ENCODE results near the gene COQ10B.
A peak's percentile ranks its signal among the peaks of the same experiment; 100 is the strongest.
"Not testable (repeated sequence)": the region's sequence is repeated elsewhere in the genome, so short reads cannot be mapped to it uniquely, and the experiment has no call there.

The COQ10B gene

GRCh38 chr2:197453123-197453913, at the start of gene COQ10B:
COQ10B (plus strand) TSS chr2:197453552; CDS start chr2:197453561, 9 bp downstream.
- peak; percentile 97 to 99 for DNase-seq (ENCODE audit: low read depth in 2 of 2)

DNA sequence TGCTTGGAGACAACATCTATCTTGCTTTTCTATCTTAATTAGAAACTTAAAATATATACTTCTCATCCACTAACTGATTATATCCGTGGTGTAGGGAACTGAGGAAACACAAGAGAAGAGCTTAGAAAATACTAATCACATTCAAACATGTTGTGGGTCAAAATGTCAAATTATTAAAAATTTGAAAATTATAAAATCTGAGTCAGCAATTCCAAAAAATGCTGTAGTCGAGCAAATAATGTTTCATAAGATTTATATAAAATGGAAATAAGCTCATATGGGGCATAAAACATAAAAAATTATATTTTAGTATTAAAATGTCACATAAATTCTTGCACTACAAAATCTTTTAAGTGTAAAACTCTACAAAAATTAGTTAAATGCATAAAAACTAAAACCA, 47.8 kb upstream of the COQ10B start:
- DNase-seq (ENCODE audit: low read depth in 2 of 2), result no peak

DNA sequence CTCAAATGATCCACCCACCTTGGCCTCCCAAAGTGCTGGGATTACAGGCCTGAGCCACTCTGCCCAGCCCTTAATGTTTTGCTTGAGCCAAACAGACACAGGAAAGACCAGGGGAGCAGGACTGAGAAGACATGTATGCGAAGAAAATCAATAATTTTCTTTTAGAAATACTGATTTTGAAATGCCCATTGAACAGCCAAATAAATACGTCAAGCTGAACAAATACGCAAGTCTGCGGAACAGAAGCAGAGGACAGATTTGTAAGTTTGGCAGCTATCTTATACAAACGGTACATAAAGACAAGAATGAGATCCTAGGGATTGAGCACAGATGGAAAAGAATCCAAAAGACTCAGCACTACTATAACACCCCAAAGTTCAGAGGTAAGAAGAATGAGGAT, 39.3 kb upstream of the COQ10B start:
- no peak for DNase-seq (ENCODE audit: low read depth in 2 of 2)

GRCh38 chr2:197414515-197414914, 38.8 kb upstream of the COQ10B start:
- no peak for DNase-seq (ENCODE audit: low read depth in 2 of 2)

GRCh38 chr2:197416268-197416667, 37.1 kb upstream of the COQ10B start:
- DNase-seq (ENCODE audit: low read depth in 2 of 2), result no peak

DNA sequence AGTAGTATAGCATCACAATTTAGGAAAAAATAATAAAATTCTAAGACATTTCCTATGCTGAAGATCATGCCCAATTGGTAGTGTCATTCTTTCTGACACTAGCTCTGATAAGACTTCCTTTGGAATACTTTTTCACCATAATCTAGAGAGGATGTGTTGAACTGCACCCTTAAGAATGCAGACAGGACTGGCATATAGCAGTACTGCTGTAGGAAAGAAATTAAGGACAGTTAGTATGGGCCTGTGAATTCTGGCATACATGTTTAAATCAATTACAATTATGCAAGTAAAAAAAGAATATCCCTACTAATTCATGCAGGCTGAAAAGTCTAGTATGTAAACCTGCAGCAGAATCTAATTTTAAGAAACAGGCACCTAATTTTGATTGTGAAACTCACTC, 33.9 kb upstream of the COQ10B start:
- no peak for DNase-seq (ENCODE audit: low read depth in 2 of 2)

- no peak for DNase-seq (ENCODE audit: low read depth in 2 of 2)
Measured at GRCh38 chr2:197423307-197423706, 30.0 kb upstream of the COQ10B start.

DNA sequence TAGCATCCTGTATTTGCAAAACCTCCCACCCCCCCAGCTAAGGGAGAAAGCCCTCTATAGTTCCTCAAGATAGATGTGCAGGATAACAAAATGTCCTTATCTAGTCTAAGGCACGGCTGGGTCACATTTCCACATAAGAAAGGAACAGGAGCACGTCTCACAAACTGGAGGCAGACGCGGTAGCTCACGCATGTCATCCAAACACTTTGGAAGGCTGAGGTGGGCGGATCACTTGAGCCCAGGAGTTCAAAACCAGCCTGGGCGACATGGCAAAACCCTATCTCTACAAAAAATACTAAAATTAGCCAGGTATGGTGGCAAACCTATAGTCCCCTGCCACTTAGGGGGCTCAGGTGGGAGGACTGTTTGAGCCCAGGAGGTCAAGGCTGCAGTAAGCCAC, 27.8 kb upstream of the COQ10B start:
- no peak for DNase-seq (ENCODE audit: low read depth in 2 of 2)

GRCh38 chr2:197426723-197427603, 26.4 kb upstream of the COQ10B start:
- DNase-seq (ENCODE audit: low read depth in 2 of 2), result no peak

DNA sequence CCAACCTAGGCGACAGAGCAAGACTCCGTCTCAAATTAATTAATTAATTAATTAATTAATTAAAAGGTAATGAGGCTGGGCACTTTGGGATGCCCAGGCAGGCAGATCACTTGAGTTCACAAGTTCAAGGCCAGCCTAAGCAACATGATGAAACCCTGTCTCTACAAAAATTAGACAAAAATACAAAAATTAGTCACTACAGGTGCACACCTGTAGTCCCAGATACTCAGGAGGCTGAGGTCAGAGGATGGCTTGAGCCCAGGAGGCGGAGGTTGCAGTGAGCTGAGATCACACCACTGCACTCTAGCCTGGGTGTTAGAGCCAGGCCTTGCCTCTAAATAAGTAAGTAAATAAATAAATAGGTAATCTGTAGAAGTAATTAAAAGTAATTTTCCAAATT, 25.4 kb upstream of the COQ10B start:
- no peak for DNase-seq (ENCODE audit: low read depth in 2 of 2)

- no peak for DNase-seq (ENCODE audit: low read depth in 2 of 2)
Measured at GRCh38 chr2:197431858-197432257, 21.5 kb upstream of the COQ10B start.

GRCh38 chr2:197432527-197432926, 20.8 kb upstream of the COQ10B start:
- DNase-seq (ENCODE audit: low read depth in 2 of 2), result not testable (repeated sequence)

GRCh38 chr2:197433780-197434438, 19.4 kb upstream of the COQ10B start:
- no peak for DNase-seq (ENCODE audit: low read depth in 2 of 2)

- DNase-seq (ENCODE audit: low read depth in 2 of 2), result peak; percentile 98 to 99
Measured at GRCh38 chr2:197434541-197435513, 18.5 kb upstream of the COQ10B start, which contains the start of gene SF3B1. SF3B1 (minus strand) TSS chr2:197435028; CDS start chr2:197434999, 29 bp downstream.

DNA sequence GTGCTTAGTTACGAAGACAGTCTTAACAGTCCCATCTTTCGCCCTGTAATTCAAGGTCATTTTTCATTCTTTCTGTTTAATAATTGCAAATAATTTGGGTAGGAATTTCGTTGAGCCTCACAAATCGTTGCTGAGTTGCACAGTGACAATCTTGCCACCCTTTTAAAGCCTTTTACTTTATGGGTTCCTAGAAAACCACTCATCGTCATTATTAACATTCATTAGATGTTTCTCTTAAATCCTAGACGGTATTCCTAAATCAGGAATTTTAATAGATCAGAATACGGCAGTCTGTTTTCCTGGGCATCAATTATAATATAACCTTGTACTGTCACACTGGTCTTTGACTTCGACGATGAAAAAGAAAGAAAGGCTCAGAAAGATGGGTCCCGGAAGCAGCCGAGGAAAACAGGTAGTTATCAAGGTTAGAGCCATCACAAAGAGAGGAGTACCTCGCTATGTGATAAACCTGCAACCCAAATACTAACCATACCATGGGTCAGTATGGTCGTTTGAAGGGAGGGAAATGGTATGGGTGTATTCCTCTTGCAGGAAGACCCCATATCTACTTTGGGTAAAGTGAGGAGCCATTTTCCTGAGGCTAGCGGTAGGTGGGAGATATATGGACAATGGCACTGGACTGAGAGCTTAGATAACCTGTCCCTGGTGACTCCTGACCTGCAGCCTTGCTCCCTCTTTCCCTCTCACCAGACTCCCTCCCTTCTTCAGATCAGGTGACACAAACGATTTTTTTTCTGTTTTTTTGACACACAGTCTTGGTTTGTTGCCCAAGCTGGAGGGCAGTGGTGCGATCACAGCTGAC, 17.5 kb upstream of the COQ10B start:
- no peak for DNase-seq (ENCODE audit: low read depth in 2 of 2)

DNA sequence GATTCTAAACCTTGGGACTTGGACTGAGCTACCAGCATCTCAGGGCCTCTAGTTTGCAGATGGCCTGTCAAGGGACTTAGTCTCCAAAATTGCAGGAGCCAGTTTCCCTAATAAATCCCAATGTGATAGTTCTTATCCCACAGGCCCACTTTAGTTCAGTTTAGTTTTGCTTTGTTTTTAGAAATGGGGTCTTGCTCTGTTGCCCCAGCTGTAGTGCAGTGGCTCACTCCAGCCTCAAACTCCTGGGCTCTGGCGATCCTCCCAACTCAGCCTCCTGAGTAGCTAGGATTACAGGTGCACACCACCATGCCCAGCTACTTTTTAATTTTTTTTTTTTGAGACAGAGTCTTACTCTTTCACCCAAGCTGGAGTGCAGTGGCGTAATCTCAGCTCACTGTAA, 16.0 kb upstream of the COQ10B start:
- no peak for DNase-seq (ENCODE audit: low read depth in 2 of 2)

GRCh38 chr2:197442857-197443256, 10.5 kb upstream of the COQ10B start:
- DNase-seq (ENCODE audit: low read depth in 2 of 2), result no peak

DNA sequence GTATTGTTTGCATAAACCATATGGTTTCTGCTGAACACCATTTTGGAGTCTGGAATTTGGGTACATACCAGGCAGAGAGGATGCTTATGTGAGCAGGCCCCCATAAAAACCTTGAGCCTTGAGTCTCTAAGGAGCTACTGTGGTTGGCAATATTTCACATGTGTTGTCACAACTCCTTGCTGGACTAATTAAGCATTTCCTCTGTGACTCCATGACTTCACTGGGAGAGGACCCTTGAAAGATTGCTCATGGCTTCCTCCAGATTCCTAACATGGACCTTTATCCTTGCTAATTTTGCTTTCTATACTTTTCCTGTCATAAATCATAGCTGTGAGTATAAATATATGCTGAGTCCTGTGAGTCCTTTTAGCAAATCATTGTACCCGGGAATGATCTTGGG, 7.6 kb upstream of the COQ10B start:
- DNase-seq (ENCODE audit: low read depth in 2 of 2), result no peak

GRCh38 chr2:197446844-197447243, 6.5 kb upstream of the COQ10B start:
- DNase-seq (ENCODE audit: low read depth in 2 of 2), result no peak

GRCh38 chr2:197450465-197450864, 2.9 kb upstream of the COQ10B start:
- no peak for DNase-seq (ENCODE audit: low read depth in 2 of 2)

Measured in stimulated activated CD8-positive, alpha-beta memory T cell treated with anti-CD3 and anti-CD28 coated beads, Interleukin-7, amount 100 ng/mL, for 4 hours (primary cell).